H1 (cell line): ENCODE data around the gene HS6ST3.

Experiments
- CBX8 ChIP-seq: fragments of 300-800, 300-1000 bp; sonication (generic); IDR thresholded peaks from 2 replicates; pipeline ENCODE4 v1.7.1; 2016; ENCODE audit warnings: low read depth, low read length, borderline replicate concordance
- CREB1 ChIP-seq: IDR thresholded peaks from 2 replicates; pipeline ENCODE4 v1.6.1; 2012; ENCODE audit warnings: inconsistent platforms
- POLR2A ChIP-seq, 2 experiments: IDR thresholded peaks; 1 replicate in 1 of 2; 2 replicates in 1 of 2; pipeline ENCODE4 v1.6.1; 2011; ENCODE audit warnings: low read depth in 2 of 2, low read length in 2 of 2, mild to moderate bottlenecking in 2 of 2; ENCODE audit errors: control extremely low read depth in 1 of 2
- POLR2AphosphoS5 ChIP-seq: IDR thresholded peaks from 2 replicates; pipeline ENCODE4 v1.6.1; 2011; ENCODE audit warnings: low read depth, low read length
- RXRA ChIP-seq: IDR thresholded peaks from 2 replicates; pipeline ENCODE4 v1.6.1; 2011; ENCODE audit warnings: low read depth, mild to moderate bottlenecking, low read length, moderate library complexity; ENCODE audit not compliant: insufficient read depth
- TF ChIP-seq, protein P1 (sequence below), 3 experiments: IDR thresholded peaks; 1 replicate in 2 of 3; 2 replicates in 1 of 3; pipeline versions ENCODE4 v1.5.1 to v1.6.1; 2011; ENCODE audit warnings: low read length in 3 of 3, mild to moderate bottlenecking in 3 of 3, inconsistent platforms in 2 of 3, low read depth in 1 of 3, moderate library complexity in 1 of 3; ENCODE audit not compliant: insufficient read depth in 1 of 3; ENCODE audit errors: control extremely low read depth in 1 of 3

DNA sequence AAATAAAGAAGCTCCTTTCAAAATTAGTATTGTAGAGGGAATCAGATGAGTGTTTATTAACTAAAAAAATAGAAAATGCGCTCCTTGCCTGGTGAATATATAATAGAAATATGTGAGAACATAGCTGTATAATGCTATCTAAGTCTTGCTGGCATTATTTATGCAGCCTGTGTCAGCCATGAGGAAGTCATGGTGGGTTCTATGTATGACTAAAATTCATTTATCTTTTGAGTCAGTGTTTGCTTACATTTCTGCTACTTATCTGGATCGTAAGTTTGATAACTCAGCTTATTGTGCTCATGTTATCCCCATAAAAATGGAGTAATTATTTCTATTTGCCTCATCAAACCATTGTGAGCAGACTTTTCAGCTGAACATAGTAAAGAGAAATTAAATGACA, 455.1 kb downstream of the HS6ST3 start:
- TF ChIP-seq CREB1, result no peak
- TF ChIP-seq CBX8, result no peak
- no peak for TF ChIP-seq POLR2A (IDR thresholded peaks at IDR 0.05; ENCODE audit: control extremely low read depth in 1 of 2, low read depth in 2 of 2, low read length in 2 of 2)
- no peak for TF ChIP-seq RXRA
- no peak for TF ChIP-seq POLR2AphosphoS5
- TF ChIP-seq, protein P1, sequence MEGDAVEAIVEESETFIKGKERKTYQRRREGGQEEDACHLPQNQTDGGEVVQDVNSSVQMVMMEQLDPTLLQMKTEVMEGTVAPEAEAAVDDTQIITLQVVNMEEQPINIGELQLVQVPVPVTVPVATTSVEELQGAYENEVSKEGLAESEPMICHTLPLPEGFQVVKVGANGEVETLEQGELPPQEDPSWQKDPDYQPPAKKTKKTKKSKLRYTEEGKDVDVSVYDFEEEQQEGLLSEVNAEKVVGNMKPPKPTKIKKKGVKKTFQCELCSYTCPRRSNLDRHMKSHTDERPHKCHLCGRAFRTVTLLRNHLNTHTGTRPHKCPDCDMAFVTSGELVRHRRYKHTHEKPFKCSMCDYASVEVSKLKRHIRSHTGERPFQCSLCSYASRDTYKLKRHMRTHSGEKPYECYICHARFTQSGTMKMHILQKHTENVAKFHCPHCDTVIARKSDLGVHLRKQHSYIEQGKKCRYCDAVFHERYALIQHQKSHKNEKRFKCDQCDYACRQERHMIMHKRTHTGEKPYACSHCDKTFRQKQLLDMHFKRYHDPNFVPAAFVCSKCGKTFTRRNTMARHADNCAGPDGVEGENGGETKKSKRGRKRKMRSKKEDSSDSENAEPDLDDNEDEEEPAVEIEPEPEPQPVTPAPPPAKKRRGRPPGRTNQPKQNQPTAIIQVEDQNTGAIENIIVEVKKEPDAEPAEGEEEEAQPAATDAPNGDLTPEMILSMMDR (IDR thresholded peaks at IDR 0.05; ENCODE audit: control extremely low read depth in 1 of 3, insufficient read depth in 1 of 3, low read depth in 1 of 3, low read length in 3 of 3), result no peak
